ENCODE results near the gene CCDC134.
A peak's percentile ranks its signal among the peaks of the same experiment; 100 is the strongest.
"Not testable (repeated sequence)": the region's sequence is repeated elsewhere in the genome, so short reads cannot be mapped to it uniquely, and the experiment has no call there.

The CCDC134 gene

DNA sequence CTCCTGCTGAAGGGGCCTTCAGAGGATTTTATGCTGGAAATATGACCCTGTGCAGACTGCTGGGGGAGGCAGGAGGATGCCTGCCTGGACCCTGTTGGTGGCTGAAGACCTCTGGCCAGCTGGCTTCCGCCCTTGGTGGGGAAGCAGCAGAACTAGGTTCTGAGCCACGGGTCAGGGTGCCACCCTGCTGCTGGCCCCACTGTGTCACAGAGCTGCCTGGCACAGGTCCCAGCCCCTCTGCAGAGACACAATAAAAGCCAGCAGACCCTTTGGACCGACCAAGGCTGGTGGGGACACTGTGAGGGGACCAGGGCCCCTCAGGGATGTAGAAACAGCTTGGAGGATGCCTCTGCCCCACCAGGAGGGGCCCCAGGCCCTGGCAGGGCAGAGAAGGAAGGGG, 25.5 kb downstream of the CCDC134 start:
- no peak for DNase-seq

DNA sequence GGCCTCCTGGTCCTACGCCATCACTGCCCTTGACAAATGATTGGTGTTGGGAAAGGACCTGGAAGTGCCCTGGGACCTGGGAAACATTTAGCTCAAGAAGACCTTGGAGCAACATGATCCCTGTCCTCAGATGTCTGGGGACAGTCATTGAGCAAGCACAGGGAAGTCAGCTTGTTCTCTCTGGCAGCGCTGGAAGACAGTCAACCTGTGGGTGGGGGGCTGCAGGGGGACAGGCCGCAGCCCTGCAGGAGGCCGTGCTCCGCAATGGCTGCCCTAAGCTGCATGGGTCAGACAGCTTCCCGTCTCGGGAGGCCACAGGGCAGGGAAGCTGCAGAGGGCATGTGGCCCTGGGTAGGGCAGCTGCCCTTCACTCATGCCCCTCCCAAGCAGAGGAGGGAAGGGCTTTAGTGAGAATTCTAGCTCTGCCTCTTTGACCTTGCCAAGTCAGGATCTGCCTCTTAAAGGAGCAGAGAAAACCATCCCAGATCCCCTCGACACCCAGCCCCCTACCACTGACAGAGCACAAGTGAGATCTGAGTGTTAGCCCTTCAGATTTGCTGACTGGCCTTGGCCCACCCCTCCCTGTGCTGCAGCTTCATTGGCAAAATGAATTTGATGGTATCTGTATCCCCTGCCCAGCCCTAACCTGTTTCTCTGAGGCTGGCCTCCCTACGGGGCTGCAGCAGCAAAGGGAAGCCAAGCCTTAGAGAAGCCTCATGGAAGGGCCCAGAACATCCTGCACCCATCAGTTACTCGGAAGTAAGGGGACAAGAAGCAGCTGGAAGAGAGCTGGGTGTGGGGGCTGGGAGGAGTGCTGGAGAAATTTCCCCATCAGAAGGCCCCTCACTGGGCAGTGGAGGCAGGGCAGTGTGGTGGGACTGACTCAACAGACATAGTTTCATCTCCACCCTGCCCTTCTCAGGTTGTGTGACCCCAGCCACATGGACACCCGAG, 26.2 kb downstream of the CCDC134 start:
- DNase-seq, result no peak

DNA sequence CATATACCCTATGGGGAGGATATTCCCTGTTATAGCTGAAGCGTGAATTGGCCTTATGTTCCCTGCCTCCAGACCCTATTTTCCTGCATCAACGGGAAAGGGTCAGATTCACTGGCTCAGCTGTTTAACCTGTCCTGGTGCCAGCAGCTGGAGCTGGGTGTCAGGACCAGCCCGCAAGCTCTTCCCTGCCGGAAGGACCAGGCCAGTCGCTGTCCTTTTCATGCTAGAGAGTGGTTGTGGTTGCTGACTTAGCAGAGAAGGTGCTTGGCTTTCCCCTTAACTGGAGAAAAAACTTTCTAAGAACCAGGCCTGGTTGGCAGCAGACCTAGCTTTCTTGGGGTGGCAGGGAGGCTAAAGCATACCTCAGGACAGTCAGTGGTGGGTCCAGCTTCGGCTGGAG, 27.2 kb downstream of the CCDC134 start:
- no peak for DNase-seq

DNA sequence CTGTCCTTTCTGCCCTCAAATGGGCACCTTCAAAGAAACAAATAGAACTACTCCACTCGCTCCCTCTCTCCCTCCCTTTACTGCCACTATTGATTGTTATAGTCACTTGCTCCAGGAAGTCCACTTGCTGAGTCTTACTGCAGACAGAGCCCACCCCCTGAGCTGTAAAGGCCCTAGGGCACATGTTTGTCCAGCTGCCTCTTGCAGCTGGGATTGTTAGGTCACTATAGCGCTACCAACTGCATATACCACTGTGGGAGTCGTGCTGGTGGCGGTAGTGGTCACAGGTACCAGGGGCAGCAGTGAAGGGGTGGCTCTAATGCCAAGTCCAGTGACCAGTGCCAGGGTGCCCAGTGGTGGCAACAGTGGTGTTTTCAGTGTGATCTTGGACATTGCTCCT, 28.0 kb downstream of the CCDC134 start:
- no peak for DNase-seq

DNA sequence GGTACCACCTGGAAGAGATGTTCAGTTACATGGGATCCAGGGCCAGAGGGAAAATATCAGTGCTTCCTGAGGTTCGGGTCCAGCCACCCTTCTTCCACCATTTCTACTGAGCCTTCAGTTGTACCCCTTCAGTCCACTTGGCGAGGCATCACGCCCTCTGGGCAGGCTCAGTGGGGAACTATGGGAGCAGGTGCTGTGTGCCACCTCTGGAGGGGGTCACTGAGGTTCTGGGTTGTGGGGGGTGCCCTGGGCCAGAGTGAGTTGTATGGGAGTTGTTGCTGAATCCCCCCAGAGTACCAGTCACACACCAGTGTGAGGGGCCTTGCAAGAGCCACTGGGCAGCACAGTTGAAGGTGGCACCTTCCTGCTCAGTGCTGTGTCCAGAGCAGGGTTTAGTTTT, 29.7 kb downstream of the CCDC134 start:
- peak; percentile 25 for DNase-seq

DNA sequence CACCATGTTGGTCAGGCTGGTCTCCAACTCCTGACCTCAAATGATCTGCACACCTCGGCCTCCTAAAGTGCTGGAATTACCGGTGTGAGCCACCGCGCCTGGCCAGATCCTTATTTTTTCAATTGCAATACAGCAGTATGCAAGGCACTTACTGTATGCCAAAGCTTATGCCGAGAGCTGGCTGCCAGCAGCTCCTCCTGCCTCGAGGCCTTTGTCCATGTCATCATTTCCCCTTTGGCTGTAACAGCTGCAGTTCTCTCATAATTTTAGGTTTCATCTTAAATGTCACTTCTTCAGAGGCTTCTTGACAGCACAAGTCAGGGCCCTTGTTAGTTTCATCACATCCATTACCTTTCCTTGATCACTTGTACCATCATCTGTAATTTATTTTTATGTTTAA, 30.9 kb downstream of the CCDC134 start:
- peak; percentile 22 for DNase-seq

DNA sequence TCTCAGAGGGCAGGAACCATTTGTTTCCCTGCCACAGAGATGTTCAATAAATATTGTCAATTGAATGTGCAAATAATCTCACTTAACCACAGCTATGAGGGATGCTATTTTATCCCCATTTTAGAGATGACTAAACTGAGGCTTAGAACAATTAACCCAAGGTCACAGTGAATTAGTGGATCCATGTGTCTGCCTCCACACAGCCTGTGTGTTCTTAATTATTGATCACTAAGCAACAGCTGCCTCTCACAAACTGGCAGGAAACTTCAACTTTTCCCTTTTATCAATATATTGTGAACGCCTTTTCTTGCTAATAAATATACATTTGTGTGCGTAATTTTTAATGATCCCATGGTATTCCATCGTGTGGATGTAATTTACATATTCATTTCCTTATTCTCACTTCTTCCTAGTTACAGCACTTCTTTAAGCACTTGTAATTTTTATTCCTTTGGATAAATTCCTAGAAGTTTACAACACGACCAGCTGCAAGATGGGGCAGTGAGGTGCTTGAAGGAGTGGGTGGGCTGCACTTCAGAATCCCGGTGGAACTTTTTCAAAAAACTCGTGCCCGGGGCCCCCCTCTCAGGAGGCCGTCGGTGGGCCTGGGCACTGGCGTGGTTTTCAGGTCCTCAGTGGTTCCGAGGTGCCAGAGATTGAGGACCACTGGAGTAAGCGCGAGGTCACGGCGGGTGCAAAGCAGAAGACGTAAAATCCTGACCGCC, 31.5 kb downstream of the CCDC134 start:
- DNase-seq, result peak; percentile 21

DNA sequence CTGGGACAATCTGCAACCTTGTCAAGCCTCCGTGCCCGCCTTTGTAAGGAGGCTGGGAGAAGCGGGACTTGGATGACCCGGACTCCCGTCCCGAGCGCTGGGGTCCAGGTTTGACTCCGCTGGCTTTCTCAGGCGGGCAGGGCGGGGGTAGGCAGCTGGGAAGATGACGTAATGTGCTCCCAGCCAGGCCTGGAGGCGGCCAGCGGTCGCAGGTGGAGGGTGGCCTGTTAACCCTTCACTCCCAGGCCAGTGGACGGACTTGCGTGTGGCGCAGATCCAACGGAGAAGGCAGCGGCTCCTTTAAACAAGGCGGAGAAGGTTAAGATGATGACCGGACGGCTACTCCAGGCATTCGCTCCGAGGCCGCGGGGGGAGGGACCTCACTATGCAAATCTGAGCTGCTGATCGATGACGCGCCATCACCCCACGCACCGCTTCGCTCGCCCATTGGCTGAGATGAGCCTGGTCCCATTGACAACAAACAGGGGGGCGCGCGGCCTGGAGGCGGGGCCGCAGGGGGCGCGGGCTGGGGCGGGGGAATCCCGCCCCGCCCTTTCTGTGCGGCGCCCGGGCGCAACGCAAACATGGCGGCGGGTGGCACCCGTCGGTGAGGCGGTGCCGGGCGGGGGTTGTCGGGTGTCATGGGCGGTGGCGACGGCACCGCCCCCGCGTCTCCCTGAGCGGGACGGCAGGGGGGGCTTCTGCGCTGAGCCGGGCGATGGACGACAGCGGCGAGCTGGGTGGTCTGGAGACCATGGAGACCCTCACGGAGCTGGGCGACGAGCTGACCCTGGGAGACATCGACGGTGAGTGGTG, 32.3 kb downstream of the CCDC134 start, which contains the start of gene SREBF2:
TSS of gene SREBF2 (plus strand) at position 553 of the 816 bp plus-strand sequence. CDS start at position 719, 166 bp downstream.
- peak; percentile 99 for DNase-seq

DNA sequence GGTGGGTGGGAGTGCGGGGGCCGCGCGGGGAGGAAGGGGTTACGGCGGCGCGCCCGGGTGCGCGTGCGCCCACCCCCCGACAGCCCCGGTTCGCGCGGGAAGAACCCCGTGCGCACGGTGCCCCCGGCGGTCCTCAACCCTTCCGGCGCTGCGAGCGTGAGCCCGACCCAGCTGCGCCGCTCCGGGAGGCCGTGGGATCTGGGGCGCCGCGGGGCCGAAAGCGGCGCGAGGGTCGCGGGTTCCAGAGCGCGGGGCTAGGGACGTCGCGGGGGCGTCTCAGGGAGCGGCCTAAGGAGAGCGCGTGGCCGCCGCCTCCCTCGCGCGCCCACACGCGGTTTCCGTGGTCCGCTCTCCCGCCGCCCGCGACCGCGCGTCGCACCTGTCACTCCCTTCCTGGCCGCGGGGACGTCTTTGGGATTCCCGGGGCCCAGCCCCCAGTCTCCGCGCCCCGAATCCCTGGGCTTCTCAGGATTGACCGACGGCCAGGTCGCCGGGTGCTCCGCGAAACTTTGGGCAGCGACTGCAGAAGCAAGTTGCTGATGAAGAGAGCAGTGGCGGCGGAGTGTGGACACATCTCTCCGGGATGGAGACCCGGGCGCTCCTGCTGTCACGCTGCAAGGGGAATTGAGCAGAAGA, 33.0 kb downstream of the CCDC134 start:
- DNase-seq, result peak; percentile 57

DNA sequence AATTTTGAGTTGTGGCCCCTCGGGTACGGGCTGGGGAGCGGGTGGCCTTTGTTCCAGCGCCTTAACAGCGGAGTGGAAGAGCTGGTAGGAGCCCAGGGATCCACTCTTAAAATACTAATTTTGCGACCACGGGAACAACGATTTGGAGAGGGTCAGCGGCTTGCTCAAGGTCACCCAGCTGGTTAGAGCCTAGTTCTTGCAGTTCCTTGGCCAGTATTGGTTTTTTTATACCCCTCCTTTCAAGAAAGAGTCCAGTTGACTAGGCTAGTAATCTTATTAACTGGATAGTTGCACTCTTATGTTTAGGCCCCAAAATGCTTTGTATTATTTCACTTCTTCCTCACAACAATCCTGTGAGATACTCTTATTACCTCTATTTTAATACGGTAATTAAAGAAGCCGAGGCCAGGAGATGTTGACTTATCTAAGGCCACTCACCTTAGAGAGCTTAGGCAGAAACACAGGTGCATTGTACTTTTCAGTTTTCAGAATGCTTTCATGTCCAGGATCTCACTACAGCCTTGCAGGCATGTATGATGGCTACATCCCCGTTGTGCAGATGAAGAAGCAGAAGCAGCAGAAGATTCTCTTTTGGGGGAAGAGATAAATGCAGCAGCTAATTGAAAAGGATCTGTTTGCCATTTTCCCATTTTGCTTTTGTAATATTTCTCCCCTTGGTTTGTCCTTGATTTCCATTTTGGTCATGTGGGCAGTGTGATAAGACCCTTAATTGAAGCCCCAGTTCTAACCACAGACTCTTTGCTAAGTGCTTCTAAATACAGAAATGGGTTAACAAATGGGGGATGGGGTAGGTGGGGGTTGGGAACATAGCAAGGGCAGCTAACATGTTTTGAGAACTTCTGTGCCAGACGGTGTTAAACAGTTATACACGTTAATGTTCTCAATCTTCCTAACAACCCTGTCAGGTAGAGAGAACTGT, 33.8 kb downstream of the CCDC134 start:
- DNase-seq, result no peak

DNA sequence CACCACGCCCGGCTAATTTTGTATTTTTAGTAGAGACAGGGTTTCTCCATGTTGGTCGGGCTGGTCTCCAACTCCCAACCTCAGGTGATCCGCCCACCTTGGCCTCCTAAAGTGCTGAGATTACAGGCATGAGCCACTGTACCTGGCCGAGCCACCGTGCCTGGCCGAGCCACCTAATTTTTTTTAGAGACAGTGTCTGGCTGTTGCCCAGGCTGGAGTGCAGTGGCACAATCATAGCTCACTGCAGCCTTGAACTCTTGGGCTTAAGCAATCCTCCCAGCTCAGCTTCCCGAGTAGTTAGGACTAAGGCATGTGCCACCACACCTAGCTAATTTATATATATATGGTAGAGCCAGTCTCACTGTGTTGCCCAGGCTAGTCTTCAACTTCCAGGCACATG, 35.0 kb downstream of the CCDC134 start:
- not testable (repeated sequence) for DNase-seq

DNA sequence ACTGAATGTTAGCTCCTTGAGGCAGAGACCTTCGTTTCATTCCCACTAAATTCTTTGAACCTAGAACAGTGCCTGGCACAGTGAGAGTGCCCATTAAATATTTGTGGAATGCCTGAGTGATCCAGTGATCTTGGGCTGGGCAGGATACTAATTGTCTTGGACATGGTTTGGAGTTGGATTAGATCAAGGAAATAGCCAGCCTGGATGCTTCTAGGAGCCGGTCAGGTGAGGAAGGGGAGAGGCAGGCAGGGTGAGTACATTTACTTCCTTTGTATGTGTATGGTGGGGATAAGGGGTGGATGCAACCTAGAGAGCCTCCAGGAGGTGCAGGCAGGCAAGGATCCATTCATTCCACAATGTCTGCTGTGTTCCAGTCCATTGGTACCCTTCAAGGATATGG, 36.1 kb downstream of the CCDC134 start:
- no peak for DNase-seq

DNA sequence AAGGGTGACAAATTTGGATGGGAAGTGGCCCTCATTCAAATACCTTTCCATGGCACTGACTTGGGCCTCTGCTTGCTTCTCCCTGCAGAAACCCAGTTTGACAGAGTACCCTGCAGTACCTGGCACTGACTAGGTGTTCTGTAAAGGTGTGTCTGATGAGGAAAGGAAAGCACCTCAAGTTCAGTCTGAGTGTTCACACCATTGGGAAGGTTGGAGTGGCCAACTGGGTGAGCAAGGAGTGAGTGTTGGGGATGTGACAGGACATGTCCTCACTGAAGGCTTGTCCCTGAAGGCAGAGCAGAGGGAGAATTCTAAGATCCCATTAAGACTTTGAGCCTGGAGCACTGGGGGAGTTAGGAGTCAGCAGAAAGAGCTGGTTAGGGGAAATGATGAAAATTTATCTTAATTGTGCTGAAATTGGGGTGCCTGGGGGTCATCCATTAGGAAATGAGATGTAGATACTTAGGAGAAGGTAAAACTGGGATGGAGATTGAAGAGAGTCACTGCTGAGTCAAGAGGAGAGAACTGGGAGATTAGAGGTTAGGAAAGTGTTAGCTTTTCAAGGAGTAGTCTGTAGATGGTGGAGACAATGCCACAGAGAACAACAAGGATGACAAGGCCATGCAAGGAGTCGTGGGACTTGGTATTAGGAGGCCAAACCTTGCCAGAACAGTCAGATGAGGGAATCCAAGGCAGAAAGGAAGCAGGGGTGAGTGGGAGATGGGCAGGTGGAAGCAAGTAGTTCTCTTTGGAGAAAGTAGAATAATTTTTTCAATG, 38.6 kb downstream of the CCDC134 start:
- no peak for DNase-seq

DNA sequence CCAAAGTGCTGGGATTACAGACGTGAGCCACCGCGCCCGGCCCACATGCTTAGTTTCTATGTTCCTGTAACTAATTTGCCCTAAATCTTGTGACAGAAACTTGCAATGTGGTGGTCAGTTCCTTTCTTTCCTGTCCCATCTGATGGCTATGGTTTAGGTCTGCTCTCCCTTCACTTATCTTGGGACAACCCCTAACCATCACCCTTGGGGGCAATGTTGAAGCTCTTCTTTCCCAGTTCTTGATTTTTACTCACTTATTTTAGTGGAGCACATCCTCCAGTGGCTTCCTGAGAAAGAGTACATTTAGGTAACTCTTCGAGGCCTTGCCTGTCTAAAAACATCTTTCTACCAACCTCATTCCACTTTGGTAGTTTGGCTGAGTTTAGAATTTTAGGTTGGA, 39.7 kb downstream of the CCDC134 start:
- no peak for DNase-seq

DNA sequence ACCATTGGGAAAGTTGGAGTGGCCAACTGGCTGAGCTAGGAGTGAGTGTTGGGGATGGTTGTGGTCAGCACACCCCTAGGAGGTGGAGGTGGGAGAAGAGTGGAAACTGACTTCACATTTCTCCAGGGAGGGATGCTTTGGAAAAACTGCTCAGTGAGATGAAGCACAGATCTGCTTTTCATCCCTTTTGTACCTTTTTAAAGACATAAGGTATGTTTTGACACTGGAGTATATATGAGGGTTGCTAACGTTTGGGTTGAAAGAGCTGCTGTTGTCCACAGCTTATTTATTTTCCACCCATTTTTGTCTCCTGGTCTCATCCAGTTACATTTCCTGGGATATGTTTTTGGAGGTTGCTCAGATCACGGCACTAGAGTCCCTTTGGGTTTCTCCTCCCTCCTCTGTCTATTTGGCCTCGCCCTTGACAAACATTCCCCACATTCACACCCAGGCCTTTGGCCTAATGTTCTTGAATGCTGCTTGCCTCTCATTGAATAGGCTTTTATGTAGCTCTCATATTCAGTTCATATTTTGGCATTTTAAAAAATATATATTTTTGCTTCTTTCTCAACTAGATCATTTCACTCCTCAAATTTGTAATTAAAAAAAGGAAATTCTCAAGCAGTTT, 40.7 kb downstream of the CCDC134 start:
- DNase-seq, result no peak

DNA sequence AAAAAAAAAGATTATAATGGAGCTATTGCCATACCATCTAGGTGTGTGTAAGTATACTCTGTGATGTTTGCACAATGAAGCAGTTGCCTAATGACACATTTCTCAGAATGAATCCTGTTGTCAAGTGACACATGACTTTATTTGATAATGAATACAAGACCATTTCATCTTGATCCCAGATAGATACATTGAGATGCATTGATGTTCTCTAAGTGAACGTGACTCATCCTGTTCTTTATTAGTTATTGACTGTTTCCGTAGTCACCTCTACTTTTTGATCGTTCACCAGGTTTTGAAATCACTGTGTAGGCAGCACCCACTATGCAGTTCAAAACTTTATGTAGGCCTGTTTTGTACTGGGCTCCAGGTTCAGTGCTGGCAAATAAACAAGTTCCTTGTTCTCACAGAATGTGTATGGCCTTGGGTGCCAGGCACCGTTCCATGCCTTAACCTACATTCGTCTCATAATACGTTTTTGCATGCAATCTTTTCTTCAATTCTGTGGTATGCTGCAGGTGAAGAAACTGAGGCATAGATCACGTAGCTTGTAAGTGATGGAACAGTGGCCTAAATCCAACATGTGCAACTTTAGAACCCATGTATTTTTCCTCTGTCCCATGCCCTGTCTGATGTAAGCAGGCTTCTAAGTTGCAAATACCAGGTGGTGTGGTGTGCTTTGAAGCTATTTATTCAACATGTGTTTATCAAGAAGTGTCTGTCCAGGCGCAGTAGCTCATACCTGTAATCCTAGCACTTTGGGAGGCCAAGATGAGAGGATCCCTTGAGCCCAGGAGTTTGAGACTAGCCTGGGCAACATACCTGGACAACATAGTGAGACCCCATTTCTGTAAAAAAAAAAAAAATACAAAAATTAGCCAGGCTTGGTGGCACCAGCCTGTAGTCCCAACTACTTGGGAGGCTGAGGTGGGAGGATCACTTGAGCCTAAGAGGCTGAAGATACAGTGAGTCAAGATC, 42.8 kb downstream of the CCDC134 start:
- no peak for DNase-seq

DNA sequence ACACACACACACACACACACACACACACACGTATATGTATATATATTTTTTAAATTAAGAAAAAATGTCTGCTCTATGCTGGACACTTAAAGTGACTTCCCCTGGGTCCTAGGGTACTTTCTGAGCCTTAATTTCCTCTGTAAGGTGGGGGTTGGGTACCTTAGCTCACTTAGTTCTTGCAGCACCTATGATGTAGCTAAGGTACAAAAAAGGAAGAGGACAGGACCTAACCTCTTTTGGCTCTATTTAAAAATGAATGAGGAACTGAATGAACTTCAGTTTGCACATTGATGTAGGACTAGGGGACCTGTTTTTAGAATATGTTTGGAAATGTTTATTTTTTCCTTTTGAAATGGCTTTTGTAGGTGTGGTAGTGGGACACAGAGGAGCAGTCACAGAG, 43.6 kb downstream of the CCDC134 start:
- DNase-seq, result no peak

DNA sequence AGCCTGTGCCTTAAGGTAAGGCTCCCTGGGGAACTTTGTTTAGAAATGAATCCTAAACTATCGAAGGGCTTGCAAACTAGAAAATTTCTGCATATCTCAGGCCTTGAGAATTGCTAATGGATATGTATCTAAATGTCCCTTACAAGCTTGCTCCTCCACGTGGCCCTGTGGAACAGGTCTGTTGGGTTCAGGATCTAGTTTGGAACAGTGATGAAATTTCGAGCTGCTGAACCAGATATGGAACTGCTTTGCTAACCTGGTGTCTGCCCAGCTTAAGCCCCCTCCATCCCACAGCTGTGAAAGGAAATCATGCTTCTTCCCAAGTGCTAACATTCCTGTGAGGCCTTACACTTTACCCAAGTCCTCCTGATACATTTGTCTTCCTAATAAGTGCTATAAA, 44.0 kb downstream of the CCDC134 start:
- DNase-seq, result no peak
